H4 (cell line): Measurements from ENCODE around the gene GALNTL6. TPM values are rescaled to one million over a fixed set of nuclear protein-coding genes. Genes with fewer than 3 reads are reported as not detected.

Experiments used
- DNase-seq: peaks from one replicate; pipeline ENCODE4 v3.0.0-alpha.2; 2015; ENCODE audit warnings: low spot score
- total RNA-seq: library from RNA; depleted of rRNA; stranded (reverse); fragments of >200 nt; shearing (Covaris generic); gene quantifications from 2 replicates; pipeline ENCODE4 v1.2.3, GENCODE V29; 2014

The GALNTL6 gene
- total RNA-seq, 1 experiment from 2014 or later = not detected

DNA sequence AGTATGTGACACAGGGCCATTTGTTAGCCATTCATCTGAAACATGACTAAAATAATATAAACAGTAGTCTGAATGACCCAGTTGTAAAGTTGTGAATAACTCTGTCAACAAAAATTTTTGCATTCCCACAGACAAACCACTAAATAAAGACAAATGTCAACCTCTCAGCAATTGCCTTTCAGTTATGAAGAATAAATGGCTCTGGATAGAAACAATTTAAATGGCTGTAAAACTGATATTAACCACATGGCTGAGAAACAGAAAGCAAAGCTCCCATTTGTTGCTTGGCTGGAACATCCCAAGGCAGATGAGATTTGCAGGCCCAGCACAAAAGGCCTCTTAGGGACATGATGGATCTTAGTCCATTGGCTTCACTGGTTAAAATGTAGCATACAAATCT, 296.3 kb downstream of the GALNTL6 start:
- DNase-seq = no peak

DNA sequence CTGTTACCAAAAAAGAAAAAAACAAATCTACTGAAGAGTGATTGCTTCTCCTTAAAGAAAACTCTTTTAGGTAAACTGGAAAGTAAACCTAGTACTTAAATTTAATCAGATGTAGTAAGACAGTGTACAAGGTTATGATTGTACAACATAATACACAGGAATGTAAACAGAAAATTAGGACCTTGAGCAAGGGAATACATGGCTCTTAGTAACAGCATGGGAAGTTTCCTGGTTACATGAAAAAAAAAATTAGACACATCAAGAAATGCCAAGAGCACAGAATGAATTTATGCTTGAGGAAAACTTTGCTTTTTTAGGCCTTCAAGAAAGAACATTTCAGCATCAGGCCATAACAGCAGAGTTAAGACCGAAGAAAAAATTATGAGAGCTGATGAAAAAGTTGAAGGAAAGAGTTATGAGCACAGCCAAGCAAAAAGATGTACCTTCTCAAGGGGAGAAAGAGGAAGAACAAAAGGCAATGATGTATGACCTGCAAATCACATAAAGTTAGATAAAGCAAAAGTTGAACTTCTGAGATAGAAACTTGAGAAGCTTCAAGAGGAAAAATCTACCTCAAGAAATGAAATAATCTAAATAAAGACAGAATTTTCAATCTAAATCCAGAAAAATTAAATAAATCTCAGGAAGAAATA, 311.6 kb downstream of the GALNTL6 start:
- no peak for DNase-seq

DNA sequence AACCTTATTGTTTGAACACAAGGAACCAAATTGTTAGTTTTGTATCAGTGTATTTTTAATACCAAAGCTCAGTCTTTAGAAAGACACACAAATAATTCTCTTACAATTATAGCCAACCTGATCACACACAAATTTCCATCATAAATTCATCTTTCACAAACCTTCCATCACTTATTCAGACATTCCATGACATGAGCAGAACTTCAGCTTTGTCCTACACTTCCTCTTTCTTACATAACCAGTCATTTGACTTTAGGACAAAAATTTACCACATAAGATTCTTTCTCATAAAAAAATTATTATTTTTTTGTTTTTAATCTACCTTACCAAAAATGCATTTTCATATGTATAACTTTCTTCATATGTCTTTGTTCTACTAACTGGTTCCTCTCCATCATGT, 312.2 kb downstream of the GALNTL6 start:
- no peak for DNase-seq

DNA sequence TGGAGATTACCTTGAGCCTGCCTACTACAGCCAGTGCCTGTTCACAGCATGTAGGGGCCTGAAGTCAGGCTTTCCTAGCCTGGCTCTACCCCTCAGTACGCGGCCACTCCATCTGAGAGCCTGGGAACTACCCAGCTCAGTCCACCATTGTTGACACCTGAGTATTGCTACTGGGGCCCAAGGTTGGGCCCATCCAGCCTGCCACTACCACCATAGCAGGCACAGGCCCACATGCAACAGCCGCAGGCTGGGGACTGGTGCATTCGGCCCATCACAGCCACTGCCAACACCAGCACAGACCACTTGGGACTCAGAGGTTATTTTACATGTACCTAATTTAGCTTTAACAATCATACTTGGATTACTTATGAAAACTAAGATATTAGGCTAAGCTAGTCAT, 314.0 kb downstream of the GALNTL6 start:
- no peak for DNase-seq

DNA sequence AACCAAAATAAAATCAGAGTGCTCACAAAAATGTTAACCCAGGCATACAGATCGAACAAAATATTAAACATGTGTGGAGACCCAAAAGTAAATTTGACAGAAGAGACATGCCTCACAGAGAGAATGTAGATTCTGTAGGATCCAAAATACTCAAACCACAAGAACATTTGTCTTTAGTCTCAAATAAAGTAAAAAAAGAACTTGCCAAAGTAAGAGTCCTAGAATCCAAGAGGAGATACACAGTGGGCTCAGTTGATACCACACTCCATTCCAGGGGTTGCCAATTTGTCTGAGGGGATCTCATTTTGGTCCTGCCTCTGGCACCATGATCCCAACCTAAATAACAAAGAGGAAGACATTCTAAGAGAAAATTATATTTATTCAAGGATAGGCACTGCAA, 316.4 kb downstream of the GALNTL6 start:
- DNase-seq = no peak

DNA sequence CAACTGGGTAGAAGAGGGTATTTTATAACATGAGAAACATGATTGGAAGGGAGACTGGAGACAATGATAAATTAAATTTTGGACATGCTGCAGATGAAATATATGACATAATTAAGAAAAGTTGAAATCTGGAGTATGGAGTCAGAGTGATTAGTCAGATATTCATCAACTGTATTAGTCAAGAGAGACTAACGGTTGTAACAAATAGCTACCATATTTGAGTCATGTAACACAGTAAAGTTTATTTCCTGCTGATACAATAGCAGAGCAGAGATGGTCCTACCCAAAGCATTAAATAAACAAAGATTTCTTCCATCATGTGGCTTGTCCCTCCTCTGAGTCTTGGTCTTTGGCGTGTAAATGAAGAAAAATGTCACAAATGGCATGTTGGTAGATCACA, 321.3 kb downstream of the GALNTL6 start:
- DNase-seq = no peak

DNA sequence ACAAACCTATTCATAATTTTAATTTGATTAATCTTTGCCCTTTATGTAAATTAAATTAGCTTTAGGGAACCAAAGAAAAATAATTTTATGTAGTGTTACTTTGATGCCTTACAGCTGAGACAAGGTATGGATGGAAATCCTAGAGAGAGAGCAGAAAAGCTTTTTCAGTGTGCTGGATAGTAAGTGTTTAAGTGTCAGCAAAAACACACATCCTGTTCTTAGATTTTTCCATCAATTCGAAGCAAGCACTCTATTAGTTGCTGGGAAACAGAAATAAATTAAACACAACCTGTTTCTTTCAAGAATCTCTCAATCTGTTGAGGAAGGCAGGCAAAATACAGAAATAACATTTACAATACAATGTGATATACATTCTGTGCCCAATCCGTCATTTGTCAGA, 327.8 kb downstream of the GALNTL6 start:
- DNase-seq = no peak

DNA sequence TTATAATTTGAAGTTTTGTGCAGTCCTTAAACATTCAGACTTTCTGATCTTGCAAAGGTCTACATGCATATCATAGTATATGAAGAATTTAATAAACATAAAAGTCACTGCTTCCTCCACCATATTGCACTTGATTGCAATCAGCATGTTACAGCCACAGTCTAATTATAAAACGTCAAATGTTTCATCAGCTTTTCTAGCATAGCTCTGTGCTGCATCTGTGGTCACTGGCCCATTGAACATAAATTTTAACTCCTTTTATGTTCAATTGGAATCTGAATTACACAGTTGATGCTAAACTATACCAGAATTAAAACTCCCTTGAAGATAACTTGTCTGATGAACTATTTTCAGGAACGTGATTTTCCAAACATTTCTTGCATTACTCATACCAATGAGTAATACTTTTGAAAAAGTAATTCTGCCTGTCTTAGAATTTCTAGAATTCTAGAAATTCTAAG, 329.1 kb downstream of the GALNTL6 start:
- no peak for DNase-seq

DNA sequence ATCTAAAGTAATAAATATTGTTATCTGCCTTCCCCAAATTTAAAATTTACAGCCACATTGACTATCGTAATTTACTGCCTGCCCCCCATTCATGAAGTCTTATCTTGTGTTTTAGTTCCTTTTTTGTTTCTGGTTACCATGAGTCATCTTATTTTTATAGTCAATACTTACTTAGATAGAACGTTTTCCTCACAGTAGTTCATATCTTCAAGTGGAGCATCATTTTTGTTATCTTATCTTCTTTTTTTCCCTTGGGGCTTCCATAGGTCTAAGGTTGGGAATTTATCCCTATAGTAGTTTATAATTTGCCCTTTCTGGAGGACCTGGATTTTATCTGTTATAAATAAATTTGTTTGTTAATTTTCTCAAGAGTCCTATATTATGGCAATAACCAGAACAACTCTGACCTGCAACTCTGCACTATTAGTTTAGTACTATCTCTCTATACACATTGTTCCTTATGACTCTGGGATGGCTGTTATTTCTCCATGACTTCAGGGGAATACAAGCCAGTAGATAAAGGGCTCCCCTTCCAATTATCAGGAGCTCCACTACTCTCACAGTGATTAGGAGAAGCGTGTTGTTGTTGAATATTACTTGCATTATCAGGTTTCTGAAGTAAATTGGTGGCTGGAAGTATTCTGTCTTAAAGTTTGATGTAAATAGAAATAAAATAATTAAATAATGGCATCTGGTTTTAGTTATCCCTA, 330.6 kb downstream of the GALNTL6 start:
- no peak for DNase-seq

DNA sequence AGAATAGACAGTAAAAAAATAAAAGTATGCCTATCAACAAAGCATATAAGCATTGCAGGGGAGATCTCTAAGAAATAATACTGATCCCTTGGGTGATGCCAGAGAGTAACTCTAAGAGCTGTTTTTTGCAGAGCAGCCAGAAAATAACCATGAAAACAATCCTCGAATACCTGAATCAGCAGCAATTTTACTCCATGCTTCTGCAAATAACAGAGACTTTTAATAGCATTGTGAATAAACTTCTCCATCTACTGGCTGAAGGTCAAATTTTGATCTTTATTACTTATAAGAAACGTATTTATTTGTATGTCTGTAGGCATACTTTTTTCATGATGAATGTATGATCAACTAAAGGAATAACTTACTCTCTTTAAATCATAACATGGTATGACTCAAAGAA, 334.5 kb downstream of the GALNTL6 start:
- peak; percentile 24 for DNase-seq

DNA sequence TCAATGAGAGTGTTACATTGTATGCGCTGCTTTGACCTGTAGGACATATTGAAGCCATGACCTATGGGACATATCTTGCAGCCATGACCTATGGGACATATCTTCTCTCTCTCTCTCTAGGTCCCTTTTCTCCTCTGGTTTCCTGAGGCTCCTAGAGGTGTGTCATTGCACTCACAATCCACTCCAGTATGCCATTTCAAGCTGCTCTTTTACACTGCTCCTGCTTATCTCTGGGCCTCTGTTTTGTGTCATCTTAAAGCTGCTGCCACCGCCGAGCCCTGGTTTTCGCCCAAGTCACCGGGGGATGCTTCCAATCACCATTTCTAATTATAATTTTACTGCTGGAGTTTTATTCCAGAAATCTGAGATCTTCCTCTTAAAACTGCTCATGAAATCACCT, 336.1 kb downstream of the GALNTL6 start:
- no peak for DNase-seq

DNA sequence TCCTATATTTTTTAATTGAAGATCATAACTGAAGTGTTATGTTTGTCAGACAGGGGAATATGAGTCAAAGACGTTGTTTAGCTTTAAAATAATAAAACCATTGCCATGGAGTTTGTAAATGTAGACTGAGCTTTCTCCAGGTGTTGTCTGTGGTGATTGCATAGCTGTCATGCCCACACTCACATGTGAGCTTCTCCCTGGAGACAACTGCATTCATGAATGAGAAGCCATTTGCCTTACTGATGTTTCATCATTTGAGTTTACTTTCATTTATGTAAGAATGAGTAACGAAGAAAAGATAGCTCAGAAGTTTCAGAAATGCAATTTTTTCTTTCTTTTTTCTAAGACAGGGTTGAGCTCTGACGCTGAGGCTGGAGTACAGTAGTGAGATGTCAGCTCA, 339.1 kb downstream of the GALNTL6 start:
- DNase-seq = no peak

DNA sequence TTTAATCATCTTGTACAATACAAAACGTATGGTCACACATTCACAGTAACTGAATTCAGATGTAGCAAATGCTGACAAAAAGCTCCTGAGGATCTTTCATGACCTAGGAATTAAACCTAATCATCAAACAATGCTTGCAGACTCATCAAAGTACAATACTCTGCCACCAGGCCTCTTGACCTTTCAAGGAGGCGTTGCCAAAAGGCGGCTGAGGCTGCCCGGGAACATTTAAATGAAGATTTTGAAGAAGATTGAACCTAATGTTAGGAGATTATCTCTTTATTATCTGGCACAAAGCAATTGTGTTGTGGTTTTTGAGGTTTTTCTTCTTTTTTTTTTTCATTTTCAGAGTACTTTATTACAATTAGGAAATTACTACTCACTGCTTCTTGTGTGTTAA, 340.5 kb downstream of the GALNTL6 start:
- DNase-seq = no peak

DNA sequence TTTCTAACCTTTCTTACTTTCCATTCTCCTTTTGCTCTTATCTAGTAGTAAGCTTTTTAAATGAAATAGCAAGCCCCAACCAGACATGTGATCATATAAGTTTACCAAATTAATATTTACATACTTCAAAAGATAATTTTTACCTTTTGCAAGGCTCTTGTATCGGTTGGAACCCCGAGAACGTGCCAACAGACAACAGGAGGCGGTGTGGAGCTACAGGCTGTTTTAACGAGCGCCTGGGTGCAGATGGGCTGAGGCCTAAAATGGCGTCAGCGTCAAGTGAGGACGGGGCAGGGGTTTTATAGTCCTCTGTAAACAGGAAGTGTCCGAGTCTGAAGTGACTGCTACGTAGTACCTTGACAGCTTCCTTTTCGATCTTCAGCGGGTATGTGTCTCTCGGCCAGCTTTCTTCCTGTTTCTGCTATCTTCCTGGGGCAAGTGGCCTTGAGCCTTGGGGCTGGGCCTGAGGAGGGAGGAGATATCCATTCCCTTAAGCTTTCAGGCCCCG, 342.7 kb downstream of the GALNTL6 start:
- no peak for DNase-seq

DNA sequence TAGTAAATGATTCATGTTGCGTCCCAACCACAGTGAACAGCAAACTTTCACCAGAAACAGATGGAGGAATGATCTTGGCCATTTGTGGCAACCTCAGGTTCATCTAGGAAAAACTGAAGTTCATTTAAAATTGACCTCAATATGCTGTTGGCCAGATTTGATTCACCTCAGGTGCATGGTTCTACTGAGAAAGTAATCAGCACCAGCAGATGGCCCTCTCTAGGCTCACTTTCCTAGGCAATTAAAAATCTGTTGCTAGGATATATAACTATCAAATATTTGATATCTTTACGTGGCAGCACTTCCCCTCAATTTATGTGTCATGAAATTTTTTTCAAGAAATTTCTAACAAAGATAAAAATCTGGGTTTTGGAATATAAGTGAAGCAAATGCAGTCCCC, 344.7 kb downstream of the GALNTL6 start:
- DNase-seq = no peak

DNA sequence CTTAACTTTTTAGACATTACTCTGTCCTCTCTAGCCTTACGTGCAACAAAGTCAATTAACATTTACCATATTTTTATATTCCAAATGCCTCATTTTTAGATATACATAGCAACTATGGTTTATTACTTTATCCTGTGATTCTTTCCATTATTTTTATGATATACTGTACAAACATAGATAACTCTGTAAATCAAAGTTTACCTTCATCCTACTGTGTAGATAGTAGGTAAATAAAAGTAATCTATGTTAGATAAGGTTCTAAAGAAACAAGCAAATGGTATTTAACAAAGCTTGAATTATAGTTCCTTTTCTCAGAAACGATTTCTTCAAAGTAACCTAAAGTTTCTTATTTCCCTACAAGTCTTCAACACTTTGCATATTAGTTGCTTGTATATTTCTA, 350.0 kb downstream of the GALNTL6 start:
- no peak for DNase-seq

DNA sequence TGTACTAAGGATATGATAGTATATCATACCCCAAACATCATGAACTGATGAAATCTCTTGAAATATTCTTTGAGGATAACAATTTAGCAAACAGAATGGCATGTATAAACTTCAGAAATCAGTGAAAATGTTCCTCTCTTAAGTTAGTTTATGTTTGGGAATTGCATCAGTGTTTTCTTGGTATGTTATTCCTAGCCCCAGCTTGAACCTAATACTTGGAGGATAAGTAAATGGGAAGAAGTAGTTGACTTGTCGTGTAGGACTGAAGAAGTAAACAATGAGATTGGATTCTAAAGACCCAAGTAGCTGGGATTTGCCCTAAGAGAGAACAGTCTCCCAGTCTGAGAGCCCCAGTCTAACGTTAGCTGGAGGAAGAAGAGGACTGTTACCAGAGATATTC, 355.7 kb downstream of the GALNTL6 start:
- no peak for DNase-seq

DNA sequence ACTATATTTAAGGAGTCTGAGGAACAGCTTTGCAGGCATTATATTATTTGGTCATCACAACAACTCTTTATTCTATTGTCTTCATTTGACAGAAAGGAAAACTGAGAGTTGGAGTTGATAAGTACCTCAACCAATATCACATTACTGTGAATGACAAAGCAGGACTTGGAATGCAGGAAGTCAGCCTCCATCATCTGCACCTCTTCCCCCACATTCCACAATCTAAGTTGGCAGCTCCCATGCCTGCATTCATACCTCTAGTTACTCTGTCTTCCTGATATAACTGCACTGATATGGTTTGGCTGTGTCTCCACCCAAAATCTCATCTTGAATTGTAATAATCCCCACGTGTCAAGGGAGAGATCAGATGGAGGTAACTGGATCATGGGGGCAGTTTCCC, 356.7 kb downstream of the GALNTL6 start:
- no peak for DNase-seq

DNA sequence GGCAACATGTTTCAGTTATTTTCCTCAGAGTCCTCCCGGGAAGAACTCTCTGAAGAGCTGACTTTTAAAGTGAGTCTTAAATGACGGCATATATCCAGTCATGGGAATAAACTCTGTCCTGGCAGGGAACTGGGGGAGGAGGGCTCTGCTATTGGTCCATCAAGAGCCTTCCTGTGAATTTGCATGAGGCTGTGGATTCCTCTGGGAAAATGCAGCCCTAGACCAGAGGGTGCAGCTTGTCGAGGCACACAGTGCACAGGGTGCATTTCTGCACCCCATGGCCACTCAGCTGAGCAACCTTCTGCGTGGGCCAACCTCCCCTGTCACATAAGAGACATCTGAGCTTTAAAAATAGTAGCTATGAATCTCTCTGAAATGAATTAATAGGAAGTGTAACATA, 360.0 kb downstream of the GALNTL6 start:
- no peak for DNase-seq

DNA sequence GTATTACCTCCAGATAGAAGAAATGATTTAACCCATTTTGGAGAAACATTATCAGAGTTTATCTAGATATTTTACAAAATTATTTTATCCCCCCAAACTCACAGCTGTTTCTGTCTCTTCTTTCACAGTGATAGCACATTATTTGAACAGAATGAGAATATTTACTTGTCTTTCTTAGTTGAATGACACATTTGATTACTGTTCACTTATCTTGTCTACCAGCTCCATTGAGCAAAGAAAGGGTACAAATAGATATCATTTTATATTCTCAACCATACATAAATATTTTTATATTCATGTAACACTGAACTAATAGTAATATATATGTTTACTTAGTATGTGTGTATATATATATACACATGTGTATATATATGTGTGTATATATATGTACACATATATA, 364.2 kb downstream of the GALNTL6 start:
- DNase-seq = no peak

DNA sequence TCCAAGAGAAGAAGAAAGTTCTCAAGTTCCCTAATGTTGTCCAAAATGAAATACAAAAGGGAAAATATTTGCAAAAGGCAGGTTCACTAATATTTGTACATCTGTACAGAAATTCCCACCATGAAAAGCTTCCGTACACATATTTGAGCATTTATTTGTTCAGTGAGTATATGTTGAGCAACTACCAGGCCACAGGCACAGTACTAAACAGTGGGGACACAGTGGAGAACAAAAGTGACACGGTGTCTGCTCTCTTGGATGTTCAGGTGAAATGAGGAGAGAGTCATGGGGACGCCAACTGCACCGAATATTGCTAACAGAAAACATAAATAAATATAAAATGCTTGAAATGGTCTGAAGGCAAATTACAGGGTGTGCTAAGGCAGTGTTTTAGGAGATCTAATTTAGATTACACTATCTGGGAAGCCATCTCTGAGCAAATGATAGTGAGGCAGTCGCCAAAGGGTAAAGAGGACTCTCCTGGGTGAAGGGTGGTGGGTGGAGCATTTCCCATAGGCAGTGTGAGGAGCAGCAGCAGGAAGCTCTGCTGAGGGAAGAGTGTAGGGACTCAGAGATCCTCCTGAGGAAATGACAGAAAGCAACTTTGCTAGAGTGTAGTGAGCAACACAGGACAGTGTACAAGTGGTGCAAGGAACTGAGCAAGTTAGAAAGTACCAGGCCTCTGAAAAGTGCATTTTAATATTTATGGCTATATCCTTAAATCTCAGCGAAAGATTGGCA, 375.2 kb downstream of the GALNTL6 start:
- no peak for DNase-seq

DNA sequence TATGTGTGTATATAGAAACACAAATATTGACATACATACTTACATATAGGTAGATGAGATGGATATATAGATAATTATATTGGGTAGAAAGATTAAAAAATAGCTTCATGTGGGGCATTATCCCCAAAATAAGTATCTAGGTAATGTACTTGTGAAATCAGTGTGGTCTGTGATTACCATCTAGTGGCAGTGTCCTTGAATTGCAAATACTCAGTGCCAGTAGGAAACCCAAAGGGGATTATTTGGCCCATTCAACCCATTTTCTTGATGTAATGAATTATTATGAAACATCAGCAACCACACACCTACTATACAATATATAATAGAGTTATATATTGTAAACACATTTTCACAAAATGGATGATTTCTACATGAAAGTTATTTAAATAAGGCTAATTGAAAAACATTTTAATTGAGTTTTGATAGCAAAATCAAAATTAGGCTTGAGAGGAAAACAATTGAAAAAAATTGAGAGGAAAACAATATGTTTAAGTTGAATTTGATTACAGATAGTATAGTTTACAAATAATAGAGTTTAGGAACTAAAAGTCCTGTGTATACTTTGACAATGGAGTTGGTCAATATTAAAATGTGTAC, 389.4 kb downstream of the GALNTL6 start:
- peak; percentile 44 for DNase-seq
